ENCODE data around the gene MRPL12. TPM values are rescaled to one million over a fixed set of nuclear protein-coding genes. Genes with fewer than 3 reads are reported as not detected.

MRPL12 gene
- total and polyA plus RNA-seq, 9 of the 15 experiments (the other 6 are each of a cell fraction or from before 2014, with no cell fraction given) = 0.94 to 338 (median 100) TPM

DNA sequence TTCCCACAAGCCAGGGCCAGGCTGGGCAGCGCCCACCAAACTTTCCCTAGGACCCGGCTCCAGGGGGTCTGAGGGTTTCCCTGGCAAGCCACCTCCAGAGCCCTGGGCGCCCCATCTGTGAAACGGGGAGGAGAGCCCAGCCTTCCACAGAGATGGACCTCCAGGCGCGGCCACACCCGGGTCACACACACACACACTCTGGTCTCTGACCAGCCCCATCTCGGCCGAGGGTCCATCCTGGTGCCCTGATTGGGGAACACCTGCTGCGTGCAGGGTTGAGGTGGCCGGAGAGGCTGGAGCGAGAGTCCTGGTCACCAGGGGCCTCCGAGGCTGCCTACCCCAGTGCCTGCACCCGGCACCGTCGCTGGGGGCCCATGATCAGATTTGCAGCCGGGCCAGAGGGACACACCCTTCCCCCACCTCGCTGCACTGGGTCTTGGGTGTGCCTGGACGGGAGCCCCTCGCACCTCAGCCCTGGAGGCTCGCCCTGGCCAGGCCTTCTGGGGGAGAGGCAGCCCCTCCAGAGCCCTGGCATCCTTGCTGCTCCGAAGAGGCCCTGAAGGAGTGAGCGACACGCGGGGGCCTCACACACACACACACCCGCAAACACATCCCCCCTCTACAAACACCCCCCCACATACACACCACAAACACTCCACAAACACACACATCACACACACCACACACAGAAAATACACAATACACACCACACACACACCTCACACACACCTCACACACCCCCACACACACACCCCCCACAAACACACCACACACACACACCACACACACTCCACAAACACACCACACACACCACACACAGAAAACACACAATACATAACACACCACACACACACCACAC, 38.7 kb downstream of the MRPL12 start (continued):
- TF ChIP-seq ZC3H4 (CRISPR knock-in tag; IDR thresholded peaks at IDR 0.05; ENCODE audit: borderline replicate concordance) (no peak), ZBTB8A (IDR thresholded peaks at IDR 0.05; ENCODE audit: partially characterized antibody) (no peak), RBBP5 (IDR thresholded peaks at IDR 0.05; ENCODE audit: borderline replicate concordance, insufficient read depth, low read length, poor library complexity, severe bottlenecking) (no peak), EGR1 (conservative IDR thresholded peaks at IDR 0.05) (peak; percentile 32; the same call in 1 of the 2 replicates), DMBX1 (CRISPR knock-in tag; IDR thresholded peaks at IDR 0.05; ENCODE audit: borderline replicate concordance) (no peak), NEUROD1 (IDR thresholded peaks at IDR 0.05; ENCODE audit: borderline replicate concordance, low read depth, low read length, partially characterized antibody) (no peak), SPI1 (IDR thresholded peaks at IDR 0.05; ENCODE audit: borderline replicate concordance, low read depth, low read length) (no peak), ZNF133 (CRISPR knock-in tag; IDR thresholded peaks at IDR 0.05) (no peak), CEBPB (tag; IDR thresholded peaks at IDR 0.05) (no peak), RBM22 (IDR thresholded peaks at IDR 0.05; ENCODE audit: low read depth, low read length, poor library complexity, severe bottlenecking) (no peak), WHSC1 (IDR thresholded peaks at IDR 0.05; ENCODE audit: low read length) (no peak), SMAD1 (IDR thresholded peaks at IDR 0.05; ENCODE audit: low read depth, low read length, partially characterized antibody) (no peak), NUFIP1 (IDR thresholded peaks at IDR 0.05; ENCODE audit: partially characterized antibody) (no peak), KLF10 (CRISPR knock-in tag; IDR thresholded peaks at IDR 0.05) (no peak), CHCHD3 (CRISPR knock-in tag; IDR thresholded peaks at IDR 0.05) (no peak), ETV5 (CRISPR knock-in tag; IDR thresholded peaks at IDR 0.05; ENCODE audit: low read depth) (no peak), POLR2AphosphoS2 (IDR thresholded peaks at IDR 0.05; ENCODE audit: low read length) (no peak), SRSF1 (IDR thresholded peaks at IDR 0.05; ENCODE audit: low read depth, low read length) (no peak), PHF20 (IDR thresholded peaks at IDR 0.05; ENCODE audit: partially characterized antibody) (peak; percentile 86)
- TF ChIP-seq, protein P1, sequence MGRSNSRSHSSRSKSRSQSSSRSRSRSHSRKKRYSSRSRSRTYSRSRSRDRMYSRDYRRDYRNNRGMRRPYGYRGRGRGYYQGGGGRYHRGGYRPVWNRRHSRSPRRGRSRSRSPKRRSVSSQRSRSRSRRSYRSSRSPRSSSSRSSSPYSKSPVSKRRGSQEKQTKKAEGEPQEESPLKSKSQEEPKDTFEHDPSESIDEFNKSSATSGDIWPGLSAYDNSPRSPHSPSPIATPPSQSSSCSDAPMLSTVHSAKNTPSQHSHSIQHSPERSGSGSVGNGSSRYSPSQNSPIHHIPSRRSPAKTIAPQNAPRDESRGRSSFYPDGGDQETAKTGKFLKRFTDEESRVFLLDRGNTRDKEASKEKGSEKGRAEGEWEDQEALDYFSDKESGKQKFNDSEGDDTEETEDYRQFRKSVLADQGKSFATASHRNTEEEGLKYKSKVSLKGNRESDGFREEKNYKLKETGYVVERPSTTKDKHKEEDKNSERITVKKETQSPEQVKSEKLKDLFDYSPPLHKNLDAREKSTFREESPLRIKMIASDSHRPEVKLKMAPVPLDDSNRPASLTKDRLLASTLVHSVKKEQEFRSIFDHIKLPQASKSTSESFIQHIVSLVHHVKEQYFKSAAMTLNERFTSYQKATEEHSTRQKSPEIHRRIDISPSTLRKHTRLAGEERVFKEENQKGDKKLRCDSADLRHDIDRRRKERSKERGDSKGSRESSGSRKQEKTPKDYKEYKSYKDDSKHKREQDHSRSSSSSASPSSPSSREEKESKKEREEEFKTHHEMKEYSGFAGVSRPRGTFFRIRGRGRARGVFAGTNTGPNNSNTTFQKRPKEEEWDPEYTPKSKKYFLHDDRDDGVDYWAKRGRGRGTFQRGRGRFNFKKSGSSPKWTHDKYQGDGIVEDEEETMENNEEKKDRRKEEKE (IDR thresholded peaks at IDR 0.05; ENCODE audit: borderline replicate concordance in 1 of 2, control insufficient read depth in 1 of 2, low read depth in 2 of 2, low read length in 1 of 2) = 0 out of 4 replicates have a peak, but pooled peaks have one; percentile 35 to 49
- TF ChIP-seq, protein P2, sequence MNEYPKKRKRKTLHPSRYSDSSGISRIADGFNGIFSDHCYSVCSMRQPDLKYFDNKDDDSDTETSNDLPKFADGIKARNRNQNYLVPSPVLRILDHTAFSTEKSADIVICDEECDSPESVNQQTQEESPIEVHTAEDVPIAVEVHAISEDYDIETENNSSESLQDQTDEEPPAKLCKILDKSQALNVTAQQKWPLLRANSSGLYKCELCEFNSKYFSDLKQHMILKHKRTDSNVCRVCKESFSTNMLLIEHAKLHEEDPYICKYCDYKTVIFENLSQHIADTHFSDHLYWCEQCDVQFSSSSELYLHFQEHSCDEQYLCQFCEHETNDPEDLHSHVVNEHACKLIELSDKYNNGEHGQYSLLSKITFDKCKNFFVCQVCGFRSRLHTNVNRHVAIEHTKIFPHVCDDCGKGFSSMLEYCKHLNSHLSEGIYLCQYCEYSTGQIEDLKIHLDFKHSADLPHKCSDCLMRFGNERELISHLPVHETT (CRISPR knock-in tag; conservative IDR thresholded peaks at IDR 0.05 in 1 of 2, IDR thresholded peaks at IDR 0.05 in 1 of 2) = no peak
- TF ChIP-seq, protein P3, sequence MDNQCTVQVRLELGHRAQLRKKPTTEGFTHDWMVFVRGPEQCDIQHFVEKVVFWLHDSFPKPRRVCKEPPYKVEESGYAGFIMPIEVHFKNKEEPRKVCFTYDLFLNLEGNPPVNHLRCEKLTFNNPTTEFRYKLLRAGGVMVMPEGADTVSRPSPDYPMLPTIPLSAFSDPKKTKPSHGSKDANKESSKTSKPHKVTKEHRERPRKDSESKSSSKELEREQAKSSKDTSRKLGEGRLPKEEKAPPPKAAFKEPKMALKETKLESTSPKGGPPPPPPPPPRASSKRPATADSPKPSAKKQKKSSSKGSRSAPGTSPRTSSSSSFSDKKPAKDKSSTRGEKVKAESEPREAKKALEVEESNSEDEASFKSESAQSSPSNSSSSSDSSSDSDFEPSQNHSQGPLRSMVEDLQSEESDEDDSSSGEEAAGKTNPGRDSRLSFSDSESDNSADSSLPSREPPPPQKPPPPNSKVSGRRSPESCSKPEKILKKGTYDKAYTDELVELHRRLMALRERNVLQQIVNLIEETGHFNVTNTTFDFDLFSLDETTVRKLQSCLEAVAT (IDR thresholded peaks at IDR 0.05) = peak; percentile 68 to 76; a peak in 3 of 4 replicates
